Measurements from ENCODE around the gene DRC3. TPM values are rescaled to one million over a fixed set of nuclear protein-coding genes. Genes with fewer than 3 reads are reported as not detected.

DRC3 gene
- total RNA-seq, 2 donors from 2014 or later, result 2.0 to 2.6 TPM

DNA sequence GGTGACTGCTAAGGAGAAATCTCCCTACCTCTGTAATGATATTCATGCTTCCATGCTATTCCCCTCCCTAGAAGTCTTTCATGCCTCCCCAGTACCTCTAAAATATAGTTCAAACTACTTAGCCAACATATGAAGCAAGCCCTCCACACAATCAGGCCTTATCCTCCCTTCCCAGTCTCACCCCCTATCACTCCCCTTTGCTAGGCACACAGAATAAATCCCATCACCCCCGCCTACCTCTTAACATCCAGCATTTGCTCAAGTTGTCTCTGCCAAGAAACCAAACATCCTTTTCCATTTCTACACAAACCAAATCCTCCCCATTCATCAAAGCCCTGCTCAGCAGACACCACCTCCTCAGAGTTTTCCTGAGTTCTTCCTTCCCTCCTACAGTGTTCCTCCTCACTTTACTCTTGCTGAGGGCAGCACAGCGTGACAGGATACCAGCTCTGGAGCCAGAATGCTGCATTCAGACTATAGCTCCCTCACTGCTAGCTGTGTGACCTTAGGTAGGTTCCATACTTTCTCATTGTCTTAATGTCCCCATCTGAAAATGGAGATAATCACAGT is 7.4 kb upstream of the DRC3 start:
- no peaks in the 10 kb centered on the region for H3K27me3 Mint-ChIP-seq (ENCODE audit: insufficient read depth)
- Histone ChIP-seq H3K36me3 (ENCODE audit: control insufficient read depth, insufficient read depth, low read length) (no peaks in the 10 kb centered on the region), H3K9me3 (ENCODE audit: control insufficient read depth, low read length) (no peaks in the 10 kb centered on the region), H3K27ac (ENCODE audit: low read depth, low read length) (no peak overlapping the region), H3K27me3 (ENCODE audit: control insufficient read depth, insufficient read depth, low read length, poor library complexity, severe bottlenecking) (no peaks in the 10 kb centered on the region), H3K4me3 (ENCODE audit: low read length) (no peak overlapping the region), H3K9ac (ENCODE audit: extremely low read depth, low read length, poor library complexity, severe bottlenecking) (no peak overlapping the region), H3K4me1 (ENCODE audit: control insufficient read depth, insufficient read depth, low read length) (peaks cover 10% of the 10 kb centered on the region)
- DNase-seq, result no peak
- H3K27ac Mint-ChIP-seq, result no peak overlapping the region
- no peak overlapping the region for H3K4me3 Mint-ChIP-seq
- TF ChIP-seq, protein P1, sequence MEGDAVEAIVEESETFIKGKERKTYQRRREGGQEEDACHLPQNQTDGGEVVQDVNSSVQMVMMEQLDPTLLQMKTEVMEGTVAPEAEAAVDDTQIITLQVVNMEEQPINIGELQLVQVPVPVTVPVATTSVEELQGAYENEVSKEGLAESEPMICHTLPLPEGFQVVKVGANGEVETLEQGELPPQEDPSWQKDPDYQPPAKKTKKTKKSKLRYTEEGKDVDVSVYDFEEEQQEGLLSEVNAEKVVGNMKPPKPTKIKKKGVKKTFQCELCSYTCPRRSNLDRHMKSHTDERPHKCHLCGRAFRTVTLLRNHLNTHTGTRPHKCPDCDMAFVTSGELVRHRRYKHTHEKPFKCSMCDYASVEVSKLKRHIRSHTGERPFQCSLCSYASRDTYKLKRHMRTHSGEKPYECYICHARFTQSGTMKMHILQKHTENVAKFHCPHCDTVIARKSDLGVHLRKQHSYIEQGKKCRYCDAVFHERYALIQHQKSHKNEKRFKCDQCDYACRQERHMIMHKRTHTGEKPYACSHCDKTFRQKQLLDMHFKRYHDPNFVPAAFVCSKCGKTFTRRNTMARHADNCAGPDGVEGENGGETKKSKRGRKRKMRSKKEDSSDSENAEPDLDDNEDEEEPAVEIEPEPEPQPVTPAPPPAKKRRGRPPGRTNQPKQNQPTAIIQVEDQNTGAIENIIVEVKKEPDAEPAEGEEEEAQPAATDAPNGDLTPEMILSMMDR (conservative IDR thresholded peaks at IDR 0.05), result no peak
- H3K9me3 Mint-ChIP-seq, result no peaks in the 10 kb centered on the region
- WGBS, 2 experiments (ENCODE audit: insufficient coverage in 1 of 2, insufficient read length in 1 of 2), result 78 to 86% methylated on average over 2 of the region's 2 CpGs
- peaks cover 24% of the 10 kb centered on the region for H3K4me1 Mint-ChIP-seq
- no peaks in the 10 kb centered on the region for H3K36me3 Mint-ChIP-seq (ENCODE audit: low read depth)

DNA sequence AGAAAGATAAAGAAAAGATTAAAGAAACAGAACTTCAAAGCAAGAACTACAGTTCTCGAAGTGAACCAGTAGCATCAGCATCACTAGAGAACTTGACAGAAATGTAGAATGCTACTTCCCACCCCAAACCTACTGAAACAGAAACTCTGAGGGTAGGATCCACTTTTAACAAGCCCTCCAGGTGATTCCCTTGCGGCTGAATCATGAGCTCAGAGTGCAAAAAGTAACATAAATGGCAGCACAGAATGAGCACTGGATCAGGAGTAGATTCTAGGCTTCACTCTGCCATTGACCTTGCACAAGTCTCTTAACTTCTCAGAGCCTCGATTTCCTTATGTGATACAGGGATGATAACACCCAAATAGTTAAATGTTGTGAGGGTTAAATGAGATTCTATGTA is 6.3 kb upstream of the DRC3 start:
- Histone ChIP-seq H3K36me3 (ENCODE audit: control insufficient read depth, insufficient read depth, low read length) (no peaks in the 10 kb centered on the region), H3K9me3 (ENCODE audit: control insufficient read depth, low read length) (no peaks in the 10 kb centered on the region), H3K27ac (ENCODE audit: low read depth, low read length) (no peak overlapping the region), H3K9ac (ENCODE audit: extremely low read depth, low read length, poor library complexity, severe bottlenecking) (no peak overlapping the region), H3K4me1 (ENCODE audit: control insufficient read depth, insufficient read depth, low read length) (peaks cover 8% of the 10 kb centered on the region), H3K4me3 (ENCODE audit: low read length) (no peak overlapping the region), H3K27me3 (ENCODE audit: control insufficient read depth, insufficient read depth, low read length, poor library complexity, severe bottlenecking) (no peaks in the 10 kb centered on the region)
- TF ChIP-seq, protein P1 (conservative IDR thresholded peaks at IDR 0.05), result no peak
- Mint-ChIP-seq H3K27me3 (ENCODE audit: insufficient read depth) (no peaks in the 10 kb centered on the region), H3K4me3 (no peak overlapping the region), H3K36me3 (ENCODE audit: low read depth) (no peaks in the 10 kb centered on the region), H3K9me3 (no peaks in the 10 kb centered on the region), H3K27ac (no peak overlapping the region), H3K4me1 (peaks cover 26% of the 10 kb centered on the region)
- DNase-seq, result no peak
- WGBS, 2 experiments (ENCODE audit: insufficient coverage in 1 of 2, insufficient read length in 1 of 2), result 88 to 93% methylated on average over 3 of the region's 3 CpGs

DNA sequence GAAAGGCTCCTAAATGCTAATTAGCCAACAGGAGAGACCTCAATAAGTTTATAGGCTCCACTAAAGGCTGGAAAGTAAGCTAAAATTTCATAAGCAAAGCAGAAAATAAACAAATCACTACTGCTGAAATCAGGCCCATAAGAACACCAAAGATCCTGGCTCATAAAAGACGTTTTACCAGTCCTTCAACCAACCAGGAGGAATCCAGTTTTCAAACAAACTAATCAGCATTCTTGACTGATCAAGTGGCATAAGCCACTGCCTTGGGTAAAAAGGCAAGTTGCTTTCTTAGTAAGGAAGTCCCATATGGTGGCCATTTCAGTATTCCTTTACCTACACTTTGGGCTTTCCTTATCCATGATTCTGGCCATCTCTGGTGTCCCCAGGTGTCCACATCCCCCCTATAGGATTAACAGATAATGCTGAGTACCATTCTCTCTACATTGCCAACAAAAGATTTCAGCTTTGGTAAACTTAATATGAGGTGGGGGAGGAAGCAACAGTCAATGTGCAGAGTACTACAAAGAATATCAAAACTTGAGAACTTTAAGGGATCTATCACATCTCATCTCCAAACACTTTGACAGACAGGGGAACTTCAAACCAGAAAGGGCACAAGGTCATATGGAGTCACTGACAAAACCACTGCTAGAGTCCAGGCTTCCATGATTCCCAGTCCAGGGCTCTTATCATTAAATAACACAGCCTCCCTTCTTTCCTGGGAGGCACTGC is 1.8 kb upstream of the DRC3 start:
- H3K4me1 ChIP-seq (ENCODE audit: control insufficient read depth, insufficient read depth, low read length), result no peaks in the 10 kb centered on the region
- H3K27ac ChIP-seq (ENCODE audit: low read depth, low read length), result no peak overlapping the region
- no peak overlapping the region for H3K9ac ChIP-seq (ENCODE audit: extremely low read depth, low read length, poor library complexity, severe bottlenecking)
- Mint-ChIP-seq H3K27me3 (ENCODE audit: insufficient read depth) (no peaks in the 10 kb centered on the region), H3K4me1 (peaks cover 19% of the 10 kb centered on the region), H3K36me3 (ENCODE audit: low read depth) (no peaks in the 10 kb centered on the region), H3K27ac (no peak overlapping the region), H3K4me3 (peak overlapping the region; percentile 80), H3K9me3 (no peaks in the 10 kb centered on the region)
- H3K9me3 ChIP-seq (ENCODE audit: control insufficient read depth, low read length), result no peaks in the 10 kb centered on the region
- 50 to 59% methylated on average over 1 of the region's 1 CpG for WGBS, 2 experiments (ENCODE audit: insufficient coverage in 1 of 2, insufficient read length in 1 of 2)
- TF ChIP-seq, protein P1 (conservative IDR thresholded peaks at IDR 0.05), result no peak
- H3K36me3 ChIP-seq (ENCODE audit: control insufficient read depth, insufficient read depth, low read length), result no peaks in the 10 kb centered on the region
- H3K4me3 ChIP-seq (ENCODE audit: low read length), result peak overlapping the region; percentile 78
- DNase-seq, result no peak
- no peaks in the 10 kb centered on the region for H3K27me3 ChIP-seq (ENCODE audit: control insufficient read depth, insufficient read depth, low read length, poor library complexity, severe bottlenecking)
